ENCODE data around the gene TMEM80.

- no peak for TF ChIP-seq STAT6 (CRISPR knock-in tag; IDR thresholded peaks at IDR 0.05)
- TF ChIP-seq TCF7L2 (IDR thresholded peaks at IDR 0.05; ENCODE audit: low read depth, low read length), result no peak
- no peak for TF ChIP-seq EP300 (IDR thresholded peaks at IDR 0.05; ENCODE audit: low read length)
- no peak for TF ChIP-seq GABPA (tag; conservative IDR thresholded peaks at IDR 0.05; ENCODE audit: low read depth)
- no peak for TF ChIP-seq RHOXF2B (CRISPR knock-in tag; conservative IDR thresholded peaks at IDR 0.05)
- TF ChIP-seq CTCF (IDR thresholded peaks at IDR 0.05 in 2 of 3, conservative IDR thresholded peaks at IDR 0.05 in 1 of 3; ENCODE audit: insufficient read depth in 2 of 3, low read depth in 1 of 3, low read length in 3 of 3), result no peak
- no peak for TF ChIP-seq ZBTB8A (IDR thresholded peaks at IDR 0.05; ENCODE audit: partially characterized antibody)
- no peak for TF ChIP-seq MTA1 (IDR thresholded peaks at IDR 0.05; ENCODE audit: borderline replicate concordance)
- no peak for TF ChIP-seq EZH2 (IDR thresholded peaks at IDR 0.05; ENCODE audit: borderline replicate concordance, low read depth, low read length)
- no peak for TF ChIP-seq IRF9 (tag; IDR thresholded peaks at IDR 0.05)
- no peak for TF ChIP-seq KLF16 (IDR thresholded peaks at IDR 0.05)
- TF ChIP-seq ZNF124 (CRISPR knock-in tag; IDR thresholded peaks at IDR 0.05), result no peak
Measured at GRCh38 chr11:733072-733471, 37.5 kb downstream of the TMEM80 start.
